Measurements from ENCODE around the gene G3BP2.
"Not testable (repeated sequence)": the region's sequence is repeated elsewhere in the genome, so short reads cannot be mapped to it uniquely, and the experiment has no call there.

DNA sequence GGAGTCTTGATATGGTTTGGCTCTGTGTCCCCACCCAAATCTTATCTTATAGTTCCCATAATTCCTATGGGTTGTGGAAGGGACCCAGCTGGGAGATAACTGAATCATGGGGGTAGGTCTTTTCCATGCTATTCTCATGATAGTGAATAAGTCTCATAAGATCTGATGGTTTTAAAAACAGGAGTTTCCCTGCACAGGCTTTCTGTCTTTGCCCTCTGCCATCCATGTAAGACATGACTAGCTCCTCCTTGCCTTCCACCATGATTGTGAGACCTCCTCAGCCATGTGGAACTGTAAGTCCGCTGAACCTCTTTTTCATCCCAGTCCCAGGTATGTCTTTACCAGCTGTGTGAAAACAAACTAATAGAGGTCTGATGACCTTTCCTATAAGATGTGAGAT is 13.9 kb upstream of the G3BP2 start:
- TF ChIP-seq, protein P1, sequence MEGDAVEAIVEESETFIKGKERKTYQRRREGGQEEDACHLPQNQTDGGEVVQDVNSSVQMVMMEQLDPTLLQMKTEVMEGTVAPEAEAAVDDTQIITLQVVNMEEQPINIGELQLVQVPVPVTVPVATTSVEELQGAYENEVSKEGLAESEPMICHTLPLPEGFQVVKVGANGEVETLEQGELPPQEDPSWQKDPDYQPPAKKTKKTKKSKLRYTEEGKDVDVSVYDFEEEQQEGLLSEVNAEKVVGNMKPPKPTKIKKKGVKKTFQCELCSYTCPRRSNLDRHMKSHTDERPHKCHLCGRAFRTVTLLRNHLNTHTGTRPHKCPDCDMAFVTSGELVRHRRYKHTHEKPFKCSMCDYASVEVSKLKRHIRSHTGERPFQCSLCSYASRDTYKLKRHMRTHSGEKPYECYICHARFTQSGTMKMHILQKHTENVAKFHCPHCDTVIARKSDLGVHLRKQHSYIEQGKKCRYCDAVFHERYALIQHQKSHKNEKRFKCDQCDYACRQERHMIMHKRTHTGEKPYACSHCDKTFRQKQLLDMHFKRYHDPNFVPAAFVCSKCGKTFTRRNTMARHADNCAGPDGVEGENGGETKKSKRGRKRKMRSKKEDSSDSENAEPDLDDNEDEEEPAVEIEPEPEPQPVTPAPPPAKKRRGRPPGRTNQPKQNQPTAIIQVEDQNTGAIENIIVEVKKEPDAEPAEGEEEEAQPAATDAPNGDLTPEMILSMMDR (conservative IDR thresholded peaks at IDR 0.05; ENCODE audit: low read length) = not testable (repeated sequence)
- not testable (repeated sequence) for TF ChIP-seq EZH2phosphoT487 (IDR thresholded peaks at IDR 0.05; ENCODE audit: borderline replicate concordance)
